Measurements from ENCODE around the gene NR2F6. TPM values are rescaled to one million over a fixed set of nuclear protein-coding genes. Genes with fewer than 3 reads are reported as not detected.

Gene NR2F6
- total RNA-seq, 1 donor from 2014 or later = 69.9 TPM

- Mint-ChIP-seq H3K27me3 (ENCODE audit: unreplicated experiment) (peaks cover 26% of the 10 kb centered on the region), H3K9me3 (ENCODE audit: unreplicated experiment) (no peaks in the 10 kb centered on the region), H3K4me3 (ENCODE audit: unreplicated experiment) (peak overlapping the region; percentile 97), H3K4me1 (ENCODE audit: unreplicated experiment) (peaks cover 23% of the 10 kb centered on the region), H3K27ac (ENCODE audit: unreplicated experiment) (peak overlapping the region; percentile 52), H3K36me3 (ENCODE audit: low read depth, unreplicated experiment) (peaks cover 10% of the 10 kb centered on the region)
- no peak for DNase-seq (ENCODE audit: low spot score)
- TF ChIP-seq CTCF (IDR thresholded peaks at IDR 0.05; ENCODE audit: unreplicated experiment) = no peak
These were observed 2.4 kb downstream of the NR2F6 start for GRCh38 chr19:17243211-17243829.

DNA sequence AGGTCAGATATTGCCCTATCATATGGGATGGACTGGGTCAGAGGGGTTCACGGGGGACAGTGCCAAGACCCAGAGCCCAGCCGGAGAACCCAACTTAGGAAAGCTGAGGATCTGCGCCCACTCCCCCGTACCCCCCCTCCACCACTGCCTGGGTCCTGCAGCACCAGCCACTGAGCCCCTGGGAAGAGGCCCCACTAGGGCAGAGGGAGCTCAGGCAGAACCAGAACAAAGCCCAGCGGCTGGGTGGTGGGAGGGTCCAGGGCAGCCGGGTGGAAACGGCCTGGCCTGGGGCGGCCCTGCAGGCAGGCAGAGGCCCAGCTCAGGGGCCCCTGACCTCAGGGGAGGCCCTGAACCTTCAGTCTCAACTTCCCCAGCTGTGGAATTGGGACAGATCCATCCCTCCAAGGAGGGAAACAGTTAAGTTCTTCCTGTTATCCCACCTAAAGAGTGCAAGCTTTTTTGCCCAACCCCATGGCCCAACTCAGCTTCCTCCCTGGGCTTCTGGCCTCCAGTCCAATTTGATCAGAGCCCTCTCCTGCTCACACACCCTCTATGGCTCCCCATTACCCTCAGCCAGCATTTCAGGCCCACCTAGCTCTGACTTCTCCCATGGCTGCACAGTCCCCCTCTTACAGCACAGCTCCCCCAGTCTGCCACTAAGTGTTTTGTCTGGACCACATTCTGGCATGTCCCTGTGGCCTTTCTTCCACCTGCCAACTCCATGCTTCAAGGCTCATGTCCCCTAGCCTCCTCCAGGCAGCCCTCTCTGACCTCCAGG, 3.1 kb downstream of the NR2F6 start:
- TF ChIP-seq CTCF (IDR thresholded peaks at IDR 0.05; ENCODE audit: unreplicated experiment) = no peak
- DNase-seq (ENCODE audit: low spot score) = no peak
- H3K9me3 Mint-ChIP-seq (ENCODE audit: unreplicated experiment) = no peaks in the 10 kb centered on the region
- peak overlapping the region; percentile 52 for H3K27ac Mint-ChIP-seq (ENCODE audit: unreplicated experiment)
- peak overlapping the region; percentile 97 for H3K4me3 Mint-ChIP-seq (ENCODE audit: unreplicated experiment)
- peaks cover 17% of the 10 kb centered on the region for H3K36me3 Mint-ChIP-seq (ENCODE audit: low read depth, unreplicated experiment)
- H3K4me1 Mint-ChIP-seq (ENCODE audit: unreplicated experiment) = peaks cover 22% of the 10 kb centered on the region
- H3K27me3 Mint-ChIP-seq (ENCODE audit: unreplicated experiment) = peaks cover 23% of the 10 kb centered on the region

- peaks cover 16% of the 10 kb centered on the region for H3K27me3 Mint-ChIP-seq (ENCODE audit: unreplicated experiment)
- TF ChIP-seq CTCF (IDR thresholded peaks at IDR 0.05; ENCODE audit: unreplicated experiment) = no peak
- no peak for DNase-seq (ENCODE audit: low spot score)
- peaks cover 18% of the 10 kb centered on the region for H3K36me3 Mint-ChIP-seq (ENCODE audit: low read depth, unreplicated experiment)
- peak overlapping the region; percentile 42 for H3K27ac Mint-ChIP-seq (ENCODE audit: unreplicated experiment)
- H3K4me1 Mint-ChIP-seq (ENCODE audit: unreplicated experiment) = peaks cover 19% of the 10 kb centered on the region
- H3K4me3 Mint-ChIP-seq (ENCODE audit: unreplicated experiment) = peak overlapping the region; percentile 5
- no peaks in the 10 kb centered on the region for H3K9me3 Mint-ChIP-seq (ENCODE audit: unreplicated experiment)
These were observed 4.8 kb downstream of the NR2F6 start for GRCh38 chr19:17240826-17241399.

- Mint-ChIP-seq H3K4me3 (ENCODE audit: unreplicated experiment) (no peak overlapping the region), H3K36me3 (ENCODE audit: low read depth, unreplicated experiment) (peaks cover 18% of the 10 kb centered on the region), H3K9me3 (ENCODE audit: unreplicated experiment) (no peaks in the 10 kb centered on the region), H3K4me1 (ENCODE audit: unreplicated experiment) (peaks cover 19% of the 10 kb centered on the region), H3K27me3 (ENCODE audit: unreplicated experiment) (peaks cover 16% of the 10 kb centered on the region), H3K27ac (ENCODE audit: unreplicated experiment) (no peak overlapping the region)
- DNase-seq (ENCODE audit: low spot score) = no peak
- no peak for TF ChIP-seq CTCF (IDR thresholded peaks at IDR 0.05; ENCODE audit: unreplicated experiment)
These were observed 5.5 kb downstream of the NR2F6 start for GRCh38 chr19:17240062-17240752.

All from endothelial cell (in vitro differentiated cells).